WI38 (cell line): ENCODE data around the gene ANKLE2.

ENCODE experiments used
- H3K4me3 ChIP-seq: 2 replicates; pipeline ENCODE4 v1.5.1; 2011; ENCODE audit warnings: low read depth, mild to moderate bottlenecking, control low read depth, low read length
- TF ChIP-seq, protein P1 (sequence below): IDR thresholded peaks from 2 replicates; pipeline ENCODE4 v1.5.1; 2012; ENCODE audit warnings: low read depth, mild to moderate bottlenecking, control low read depth, low read length

The ANKLE2 gene

DNA sequence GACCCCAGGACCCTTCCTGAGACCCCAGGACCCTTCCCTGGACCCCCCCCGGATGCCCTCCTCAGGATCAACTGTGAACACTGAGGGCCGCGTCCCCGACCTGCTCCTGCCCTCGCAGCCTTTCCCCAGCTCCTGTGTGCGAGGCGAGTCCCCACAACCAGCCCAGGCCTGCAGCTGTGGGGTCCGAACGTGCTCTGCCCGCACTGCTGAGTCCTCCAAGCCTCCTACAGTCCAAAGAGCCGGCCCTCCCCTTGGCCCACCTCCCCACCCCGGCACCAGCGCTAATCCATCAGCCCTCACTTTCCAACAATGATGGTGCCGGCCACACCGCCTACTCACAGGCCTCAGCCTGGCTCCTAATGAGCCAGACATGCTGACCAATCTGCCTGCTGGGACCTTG lies 26.2 kb upstream of the ANKLE2 start:
- TF ChIP-seq, protein P1, sequence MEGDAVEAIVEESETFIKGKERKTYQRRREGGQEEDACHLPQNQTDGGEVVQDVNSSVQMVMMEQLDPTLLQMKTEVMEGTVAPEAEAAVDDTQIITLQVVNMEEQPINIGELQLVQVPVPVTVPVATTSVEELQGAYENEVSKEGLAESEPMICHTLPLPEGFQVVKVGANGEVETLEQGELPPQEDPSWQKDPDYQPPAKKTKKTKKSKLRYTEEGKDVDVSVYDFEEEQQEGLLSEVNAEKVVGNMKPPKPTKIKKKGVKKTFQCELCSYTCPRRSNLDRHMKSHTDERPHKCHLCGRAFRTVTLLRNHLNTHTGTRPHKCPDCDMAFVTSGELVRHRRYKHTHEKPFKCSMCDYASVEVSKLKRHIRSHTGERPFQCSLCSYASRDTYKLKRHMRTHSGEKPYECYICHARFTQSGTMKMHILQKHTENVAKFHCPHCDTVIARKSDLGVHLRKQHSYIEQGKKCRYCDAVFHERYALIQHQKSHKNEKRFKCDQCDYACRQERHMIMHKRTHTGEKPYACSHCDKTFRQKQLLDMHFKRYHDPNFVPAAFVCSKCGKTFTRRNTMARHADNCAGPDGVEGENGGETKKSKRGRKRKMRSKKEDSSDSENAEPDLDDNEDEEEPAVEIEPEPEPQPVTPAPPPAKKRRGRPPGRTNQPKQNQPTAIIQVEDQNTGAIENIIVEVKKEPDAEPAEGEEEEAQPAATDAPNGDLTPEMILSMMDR, result no peak

DNA sequence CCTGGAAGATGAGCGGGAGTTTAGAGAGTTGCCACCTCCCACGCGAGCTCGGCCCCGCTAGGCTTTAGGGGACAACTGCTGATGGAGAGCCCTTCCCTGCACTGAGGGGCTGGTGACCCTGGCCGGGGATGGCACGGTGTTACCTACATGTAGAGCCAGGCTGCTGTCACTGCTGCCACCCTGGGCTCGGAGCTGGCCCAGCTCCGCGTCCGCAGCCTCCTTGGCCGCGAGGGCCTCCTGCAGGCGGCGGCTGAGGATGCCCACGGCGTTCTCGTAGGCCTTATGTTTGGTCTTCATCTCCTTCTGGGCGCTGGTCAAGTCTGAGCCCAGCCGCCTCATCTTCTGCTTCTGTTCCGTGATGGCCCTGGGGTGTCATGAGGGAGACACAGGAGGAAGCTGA lies 24.6 kb upstream of the ANKLE2 start:
- H3K4me3 ChIP-seq, result no peak overlapping the region
- TF ChIP-seq, protein P1, result no peak

More for the DNA sequence above, 26.2 kb upstream of the ANKLE2 start:
- H3K4me3 ChIP-seq, result no peak overlapping the region

DNA sequence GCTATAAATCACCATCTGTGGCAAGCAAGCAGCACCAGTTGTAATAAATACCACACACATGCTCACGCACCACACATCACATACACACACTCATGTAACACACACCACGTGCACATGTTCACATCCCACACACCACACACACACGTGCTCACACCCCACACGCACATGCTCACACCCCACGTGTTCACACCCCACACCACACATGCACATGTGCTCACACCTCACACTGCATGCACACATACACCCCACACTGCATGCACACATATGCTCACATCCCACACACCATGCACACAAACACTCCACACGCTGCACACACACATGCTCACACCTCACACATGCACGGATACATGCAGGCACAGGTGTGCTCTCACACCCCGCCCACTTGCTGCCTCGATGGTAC lies 22.9 kb upstream of the ANKLE2 start:
- TF ChIP-seq, protein P1, result no peak
- H3K4me3 ChIP-seq, result no peak overlapping the region

DNA sequence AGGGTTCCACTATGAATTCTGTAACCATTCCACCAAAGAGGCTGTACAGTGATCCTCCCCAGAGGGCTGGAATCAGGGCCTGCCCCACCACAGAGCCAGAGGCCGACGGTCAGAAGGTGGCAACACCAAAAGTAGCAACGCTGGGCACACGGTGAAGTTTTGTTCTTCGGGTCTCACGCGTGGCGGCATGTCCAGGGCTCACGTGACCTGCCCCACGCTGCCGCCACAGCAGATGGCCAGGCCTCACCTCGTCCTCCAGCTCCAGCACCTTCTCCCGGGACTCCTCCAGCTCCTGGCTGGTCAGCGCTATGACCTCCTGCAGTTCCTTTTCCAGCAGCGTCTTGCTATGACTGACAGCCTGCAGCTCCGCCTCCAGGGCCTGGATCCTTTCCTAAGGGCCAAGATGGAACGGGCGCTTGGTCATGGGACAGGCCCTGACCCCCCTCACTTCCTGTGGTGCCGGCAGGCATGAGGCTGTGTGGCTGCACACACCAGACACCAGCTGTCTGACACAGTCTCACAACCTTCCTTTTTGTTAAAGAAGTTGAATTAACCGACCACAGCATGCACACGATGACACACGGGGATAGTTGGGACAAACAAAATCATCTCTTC lies 22.4 kb upstream of the ANKLE2 start:
- no peak overlapping the region for H3K4me3 ChIP-seq
- TF ChIP-seq, protein P1, result no peak

GRCh38 chr12:132781938-132782337 lies 20.3 kb upstream of the ANKLE2 start:
- TF ChIP-seq, protein P1, result no peak
- no peak overlapping the region for H3K4me3 ChIP-seq

DNA sequence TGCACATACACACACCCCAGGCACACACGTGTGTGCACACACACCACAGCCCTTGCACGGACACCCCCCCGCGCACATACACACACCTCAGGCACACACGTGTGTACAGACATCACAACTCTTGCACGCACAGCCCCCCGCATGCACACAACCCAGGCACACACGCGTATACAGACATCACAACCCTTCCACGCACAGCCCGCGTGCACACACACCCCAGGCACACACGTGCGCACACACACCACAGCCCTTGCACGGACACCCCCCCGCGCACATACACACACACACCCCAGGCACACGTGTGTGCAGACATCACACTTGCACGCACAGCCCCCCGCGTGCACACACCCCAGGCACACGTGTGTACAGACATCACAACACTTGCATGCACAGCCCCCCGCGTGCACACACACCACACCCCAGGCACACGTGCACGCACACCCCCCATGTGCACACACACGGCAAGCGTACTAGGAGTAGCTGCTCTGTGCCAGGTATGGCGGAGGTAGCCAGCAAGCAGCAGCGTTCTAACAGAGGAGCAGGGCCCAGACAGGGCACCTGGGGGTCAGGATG lies 18.2 kb upstream of the ANKLE2 start:
- TF ChIP-seq, protein P1, result no peak
- no peak overlapping the region for H3K4me3 ChIP-seq

- TF ChIP-seq, protein P1, result no peak
These were observed 16.0 kb upstream of the ANKLE2 start for GRCh38 chr12:132777614-132778013.

More at GRCh38 chr12:132777614-132778013, 16.0 kb upstream of the ANKLE2 start:
- no peak overlapping the region for H3K4me3 ChIP-seq
